ENCODE measurements around the gene LAMA2. TPM values are rescaled to one million over a fixed set of nuclear protein-coding genes. Genes with fewer than 3 reads are reported as not detected.

Gene LAMA2
- polyA plus RNA-seq, 1 donor from 2014 or later, result 0.05 TPM

DNA sequence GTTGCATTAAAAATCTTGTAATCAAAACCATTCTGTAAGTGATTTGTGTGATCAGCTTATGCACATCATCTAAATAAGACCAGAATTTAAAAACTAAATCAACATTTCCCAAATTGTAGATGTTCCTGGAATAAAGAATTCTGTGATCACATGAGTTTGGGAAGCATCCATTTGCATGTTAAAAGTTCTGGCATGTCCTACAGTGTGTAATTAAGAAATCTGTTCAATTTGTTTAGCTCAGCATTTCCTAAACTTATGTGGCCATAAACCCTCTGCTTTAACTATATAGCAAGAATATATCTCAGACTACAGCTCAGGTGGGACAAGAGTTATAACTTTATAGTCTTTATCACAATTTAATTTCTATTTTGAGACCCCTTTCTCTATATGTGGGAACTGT, 399.1 kb downstream of the LAMA2 start:
- H3K4me1 Mint-ChIP-seq, result peaks cover 0 to 3% (median 0%) of the 10 kb centered on the region in 3 donors
- H3K27me3 Mint-ChIP-seq, result peaks cover 11% of the 10 kb centered on the region
- H3K9me3 Mint-ChIP-seq, result no peaks in the 10 kb centered on the region
- peak overlapping the region in 1 of 3 donors; percentile 9 for H3K27ac Mint-ChIP-seq
- H3K36me3 Mint-ChIP-seq, result no peaks in the 10 kb centered on the region
- H3K4me3 Mint-ChIP-seq, result no peak overlapping the region

DNA sequence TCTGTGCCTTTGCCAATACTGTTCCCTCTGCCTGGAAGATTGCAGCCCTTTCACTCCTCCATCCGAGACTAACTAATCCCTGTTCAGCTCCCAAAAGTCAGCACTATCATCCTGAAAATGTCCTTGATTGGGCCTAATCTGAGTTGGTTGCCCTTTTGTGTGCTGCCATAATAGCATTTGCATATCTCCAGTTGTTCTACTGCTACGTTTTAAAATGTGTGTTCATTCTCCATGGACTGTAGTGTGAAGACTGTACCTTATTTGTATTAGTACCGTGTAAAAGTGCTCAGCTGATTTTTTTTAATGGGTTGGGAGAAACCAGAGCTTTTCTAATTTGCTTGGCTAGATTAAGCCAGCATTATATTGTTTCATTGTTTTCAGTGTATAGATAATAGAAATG, 401.3 kb downstream of the LAMA2 start:
- Mint-ChIP-seq H3K9me3 (no peaks in the 10 kb centered on the region), H3K4me1 (peaks cover 0 to 3% (median 0%) of the 10 kb centered on the region in 3 donors), H3K36me3 (no peaks in the 10 kb centered on the region), H3K27me3 (peaks cover 11% of the 10 kb centered on the region), H3K27ac (no peak overlapping the region), H3K4me3 (no peak overlapping the region)

DNA sequence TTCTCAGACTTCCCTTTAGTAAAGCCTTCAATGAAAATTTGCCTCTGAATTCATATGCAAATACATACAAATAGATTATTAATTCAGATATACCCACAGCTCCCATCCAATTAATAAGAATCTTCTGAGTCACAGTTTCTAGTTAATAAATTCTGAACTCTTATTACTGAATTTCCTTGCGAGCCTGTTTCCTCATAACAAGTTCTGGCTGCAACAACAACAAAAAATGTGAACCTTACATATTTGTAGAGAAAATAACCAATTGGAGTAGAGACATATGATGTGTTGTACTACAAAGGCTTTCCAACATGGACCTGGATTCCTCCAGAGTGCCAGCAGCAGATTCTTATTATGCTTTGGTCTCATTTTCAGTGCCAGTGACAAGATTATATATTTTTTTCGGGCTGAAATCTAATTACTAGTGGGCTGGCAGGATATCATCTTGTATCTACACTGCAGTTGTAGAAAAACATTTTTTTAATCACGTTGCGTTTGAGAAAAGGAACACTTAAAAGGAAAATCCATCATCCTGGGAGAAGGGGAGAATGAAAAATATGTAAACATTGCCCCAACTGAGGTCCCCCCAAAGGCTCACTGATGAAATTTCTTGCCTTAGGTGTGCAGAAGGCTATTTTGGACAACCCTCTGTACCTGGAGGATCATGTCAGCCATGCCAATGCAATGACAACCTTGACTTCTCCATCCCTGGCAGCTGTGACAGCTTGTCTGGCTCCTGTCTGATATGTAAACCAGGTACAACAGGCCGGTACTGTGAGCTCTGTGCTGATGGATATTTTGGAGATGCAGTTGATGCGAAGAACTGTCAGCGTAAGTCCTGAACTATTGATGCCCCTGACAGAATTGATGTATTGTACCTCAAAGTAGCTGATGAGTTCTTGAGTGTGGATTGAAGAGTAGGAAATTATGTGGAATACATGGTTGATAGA, 404.6 kb downstream of the LAMA2 start:
- peaks cover 1% of the 10 kb centered on the region for H3K27me3 Mint-ChIP-seq
- H3K4me1 Mint-ChIP-seq, result no peaks in the 10 kb centered on the region
- no peak overlapping the region for H3K27ac Mint-ChIP-seq
- H3K4me3 Mint-ChIP-seq, result no peak overlapping the region
- H3K36me3 Mint-ChIP-seq, result no peaks in the 10 kb centered on the region
- no peaks in the 10 kb centered on the region for H3K9me3 Mint-ChIP-seq

DNA sequence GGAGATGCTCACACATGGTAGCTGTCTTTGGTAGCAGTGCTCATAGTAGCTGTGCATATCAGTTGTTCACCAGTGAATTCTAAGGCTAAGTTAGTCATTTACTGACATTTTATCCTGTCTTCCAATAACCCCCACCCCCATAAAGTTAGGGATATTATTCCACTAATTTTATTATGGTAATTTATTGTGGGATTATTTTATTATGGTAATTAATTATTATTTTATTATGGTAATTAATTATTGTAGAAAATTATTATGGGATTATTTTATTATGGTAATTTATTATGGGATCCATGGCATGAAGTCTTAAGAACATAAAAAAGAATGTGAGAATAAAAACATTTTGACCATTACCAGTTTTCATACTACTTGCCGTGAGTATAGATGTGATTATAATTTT, 406.5 kb downstream of the LAMA2 start:
- Mint-ChIP-seq H3K4me1 (no peaks in the 10 kb centered on the region), H3K27ac (no peak overlapping the region)

DNA sequence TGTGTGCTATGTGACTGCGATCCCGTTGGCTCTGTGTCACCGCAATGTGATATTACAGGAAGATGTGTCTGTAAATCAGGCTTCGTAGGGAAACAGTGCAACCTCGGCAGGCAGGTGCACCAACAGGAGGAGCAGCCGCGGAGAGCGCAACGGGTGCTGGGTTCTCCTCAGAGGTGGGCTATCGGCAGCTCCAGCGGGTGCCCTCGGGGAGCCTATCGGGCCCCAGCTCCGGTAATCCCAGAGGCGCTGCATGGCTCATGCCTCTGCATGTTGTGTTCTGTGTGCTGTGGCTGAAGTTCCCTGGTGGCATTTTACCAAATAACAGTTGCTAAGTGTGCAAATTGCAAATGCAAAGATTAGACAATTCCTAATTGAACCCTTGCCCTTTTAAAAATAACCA, 409.9 kb downstream of the LAMA2 start:
- no peak overlapping the region for H3K27ac Mint-ChIP-seq

More for the DNA sequence above, 406.5 kb downstream of the LAMA2 start:
- H3K27me3 Mint-ChIP-seq, result no peaks in the 10 kb centered on the region
- H3K4me3 Mint-ChIP-seq, result no peak overlapping the region
- H3K36me3 Mint-ChIP-seq, result no peaks in the 10 kb centered on the region
- no peaks in the 10 kb centered on the region for H3K9me3 Mint-ChIP-seq

DNA sequence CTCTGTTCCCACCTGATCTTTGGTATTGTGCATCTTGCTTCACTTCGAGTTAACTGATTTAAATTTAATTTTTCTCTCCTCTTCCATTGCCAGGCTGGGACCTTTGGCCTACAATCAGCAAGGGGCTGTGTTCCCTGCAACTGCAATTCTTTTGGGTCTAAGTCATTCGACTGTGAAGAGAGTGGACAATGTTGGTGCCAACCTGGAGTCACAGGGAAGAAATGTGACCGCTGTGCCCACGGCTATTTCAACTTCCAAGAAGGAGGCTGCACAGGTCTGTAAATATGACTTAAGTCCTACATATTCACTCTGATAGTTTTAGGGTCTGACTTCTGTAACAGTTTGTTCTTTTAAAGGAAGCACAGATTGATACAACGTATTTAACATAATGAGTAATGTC, 414.7 kb downstream of the LAMA2 start:
- Mint-ChIP-seq H3K27ac (no peak overlapping the region), H3K27me3 (no peaks in the 10 kb centered on the region), H3K4me3 (no peak overlapping the region), H3K9me3 (no peaks in the 10 kb centered on the region), H3K36me3 (no peaks in the 10 kb centered on the region), H3K4me1 (no peaks in the 10 kb centered on the region)

More for the DNA sequence above, 409.9 kb downstream of the LAMA2 start:
- H3K9me3 Mint-ChIP-seq, result no peaks in the 10 kb centered on the region
- no peak overlapping the region for H3K4me3 Mint-ChIP-seq
- no peaks in the 10 kb centered on the region for H3K27me3 Mint-ChIP-seq
- H3K4me1 Mint-ChIP-seq, result no peaks in the 10 kb centered on the region
- H3K36me3 Mint-ChIP-seq, result no peaks in the 10 kb centered on the region

DNA sequence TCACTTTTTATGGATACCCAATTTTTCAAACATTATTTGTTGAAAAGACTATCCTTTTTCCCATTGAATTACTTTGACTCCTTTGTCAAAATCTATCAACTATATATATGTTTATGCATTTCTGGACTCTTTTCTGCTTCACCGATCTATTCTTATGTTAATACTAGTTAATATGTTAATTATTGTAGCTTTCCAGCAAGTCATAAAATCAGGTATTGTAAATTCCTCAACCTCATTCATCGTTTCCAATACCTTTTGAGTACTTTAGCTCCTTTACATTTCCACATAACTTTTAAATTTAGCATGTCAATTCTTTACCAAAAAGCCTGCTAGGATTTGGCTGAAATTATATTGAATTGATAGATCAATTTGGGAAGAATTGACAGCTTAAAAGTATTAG, 419.7 kb downstream of the LAMA2 start:
- no peak overlapping the region for H3K27ac Mint-ChIP-seq
- no peaks in the 10 kb centered on the region for H3K36me3 Mint-ChIP-seq

DNA sequence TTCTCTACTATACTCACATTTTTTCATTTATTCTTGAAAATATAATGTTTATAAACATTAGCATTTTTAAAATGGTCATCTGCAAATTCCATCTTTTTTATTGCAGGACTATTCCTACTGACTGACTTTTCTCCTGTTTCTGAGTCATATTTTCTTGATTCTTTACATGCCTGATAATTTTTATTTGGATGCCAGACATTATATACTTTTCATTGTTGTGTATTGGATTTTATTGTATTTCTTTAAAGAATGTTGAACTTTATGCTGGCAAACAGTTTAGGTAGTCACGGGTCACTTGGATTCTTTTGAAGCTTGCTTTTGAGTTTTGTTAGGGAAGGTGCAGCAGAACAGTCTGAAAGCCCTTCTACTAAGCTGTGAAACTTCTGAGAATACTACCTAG, 423.9 kb downstream of the LAMA2 start:
- H3K4me3 Mint-ChIP-seq, result no peak overlapping the region
- no peaks in the 10 kb centered on the region for H3K36me3 Mint-ChIP-seq
- H3K9me3 Mint-ChIP-seq, result peaks cover 0 to 1% (median 0%) of the 10 kb centered on the region in 3 donors
- no peak overlapping the region for H3K27ac Mint-ChIP-seq
- no peaks in the 10 kb centered on the region for H3K4me1 Mint-ChIP-seq
- H3K27me3 Mint-ChIP-seq, result no peaks in the 10 kb centered on the region

More for the DNA sequence above, 419.7 kb downstream of the LAMA2 start:
- Mint-ChIP-seq H3K27me3 (no peaks in the 10 kb centered on the region), H3K4me1 (no peaks in the 10 kb centered on the region), H3K4me3 (no peak overlapping the region), H3K9me3 (no peaks in the 10 kb centered on the region)

DNA sequence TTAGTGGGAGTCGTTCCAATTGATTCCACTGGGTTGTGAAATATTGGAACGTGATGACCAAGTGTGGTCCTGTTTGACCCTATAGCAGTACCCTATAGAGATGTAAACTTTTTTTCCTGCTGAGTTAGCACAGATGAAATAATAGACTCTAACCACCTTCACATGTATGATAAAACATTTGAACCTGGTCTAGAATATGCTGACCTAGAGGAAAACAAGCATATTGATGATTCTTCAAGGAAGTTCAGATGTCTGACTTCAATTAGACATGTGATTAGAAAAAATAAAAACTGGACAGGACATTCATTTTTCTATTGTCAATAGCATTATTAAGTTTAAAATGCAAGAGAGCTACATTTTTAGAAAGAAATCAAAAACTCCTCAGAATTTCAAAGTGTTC, 424.9 kb downstream of the LAMA2 start:
- no peak overlapping the region for H3K4me3 Mint-ChIP-seq
- H3K27me3 Mint-ChIP-seq, result no peaks in the 10 kb centered on the region
- no peaks in the 10 kb centered on the region for H3K36me3 Mint-ChIP-seq
- no peak overlapping the region for H3K27ac Mint-ChIP-seq
- H3K9me3 Mint-ChIP-seq, result peaks cover 0 to 1% (median 0%) of the 10 kb centered on the region in 3 donors
- no peaks in the 10 kb centered on the region for H3K4me1 Mint-ChIP-seq

DNA sequence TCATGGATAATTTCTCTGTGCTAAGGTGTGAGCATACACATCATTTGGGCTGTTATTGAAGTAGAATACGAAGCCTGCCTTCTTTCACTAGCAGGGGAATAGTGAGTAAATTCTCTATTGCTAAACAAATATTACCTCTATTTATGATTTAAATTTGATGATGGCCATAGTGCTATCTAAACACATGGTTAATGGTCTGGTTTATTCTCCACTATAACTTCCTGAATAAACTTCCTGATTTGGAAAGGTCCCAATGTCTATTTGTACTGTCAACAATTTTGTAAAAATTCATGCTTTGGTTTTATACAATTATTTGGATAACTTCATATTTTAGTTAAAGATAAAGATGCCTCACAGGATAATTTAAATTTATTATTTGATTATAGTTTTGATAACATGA, 426.2 kb downstream of the LAMA2 start:
- H3K9me3 Mint-ChIP-seq, result peaks cover 0 to 1% (median 0%) of the 10 kb centered on the region in 3 donors
- H3K4me1 Mint-ChIP-seq, result no peaks in the 10 kb centered on the region
- H3K27ac Mint-ChIP-seq, result no peak overlapping the region
- H3K27me3 Mint-ChIP-seq, result no peaks in the 10 kb centered on the region
- H3K36me3 Mint-ChIP-seq, result no peaks in the 10 kb centered on the region
- no peak overlapping the region for H3K4me3 Mint-ChIP-seq

DNA sequence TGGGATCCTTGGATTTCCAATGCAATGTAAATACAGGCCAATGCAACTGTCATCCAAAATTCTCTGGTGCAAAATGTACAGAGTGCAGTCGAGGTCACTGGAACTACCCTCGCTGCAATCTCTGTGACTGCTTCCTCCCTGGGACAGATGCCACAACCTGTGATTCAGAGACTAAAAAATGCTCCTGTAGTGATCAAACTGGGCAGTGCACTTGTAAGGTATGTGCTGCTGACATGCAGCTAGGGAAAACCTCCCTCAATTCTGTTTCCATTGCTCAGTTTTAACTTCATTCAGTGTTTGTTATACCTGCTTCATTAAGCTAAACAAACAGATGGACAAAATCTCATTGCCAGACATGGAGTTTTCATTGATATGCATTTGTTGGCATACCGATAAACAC, 429.9 kb downstream of the LAMA2 start:
- Mint-ChIP-seq H3K36me3 (no peaks in the 10 kb centered on the region), H3K27ac (no peak overlapping the region), H3K27me3 (no peaks in the 10 kb centered on the region), H3K9me3 (peaks cover 0 to 1% (median 0%) of the 10 kb centered on the region in 3 donors), H3K4me1 (no peaks in the 10 kb centered on the region), H3K4me3 (no peak overlapping the region)

DNA sequence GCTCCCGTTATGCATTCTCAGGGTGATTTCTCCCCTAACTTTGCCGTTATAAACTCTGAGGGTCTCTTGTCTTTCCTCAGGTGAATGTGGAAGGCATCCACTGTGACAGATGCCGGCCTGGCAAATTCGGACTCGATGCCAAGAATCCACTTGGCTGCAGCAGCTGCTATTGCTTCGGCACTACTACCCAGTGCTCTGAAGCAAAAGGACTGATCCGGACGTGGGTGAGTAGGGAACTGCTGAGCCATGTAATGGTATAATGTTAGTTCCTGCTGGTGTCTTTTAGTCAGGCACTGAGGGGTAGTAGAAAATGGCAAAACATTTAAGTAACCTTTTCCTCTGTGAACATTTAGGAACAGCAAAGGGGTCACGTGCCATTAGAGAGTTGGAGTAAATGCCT, 431.6 kb downstream of the LAMA2 start:
- Mint-ChIP-seq H3K9me3 (peaks cover 0 to 1% (median 0%) of the 10 kb centered on the region in 3 donors), H3K36me3 (no peaks in the 10 kb centered on the region), H3K27me3 (no peaks in the 10 kb centered on the region), H3K27ac (no peak overlapping the region), H3K4me3 (peak overlapping the region in 1 of 4 donors; percentile 54), H3K4me1 (no peaks in the 10 kb centered on the region)

DNA sequence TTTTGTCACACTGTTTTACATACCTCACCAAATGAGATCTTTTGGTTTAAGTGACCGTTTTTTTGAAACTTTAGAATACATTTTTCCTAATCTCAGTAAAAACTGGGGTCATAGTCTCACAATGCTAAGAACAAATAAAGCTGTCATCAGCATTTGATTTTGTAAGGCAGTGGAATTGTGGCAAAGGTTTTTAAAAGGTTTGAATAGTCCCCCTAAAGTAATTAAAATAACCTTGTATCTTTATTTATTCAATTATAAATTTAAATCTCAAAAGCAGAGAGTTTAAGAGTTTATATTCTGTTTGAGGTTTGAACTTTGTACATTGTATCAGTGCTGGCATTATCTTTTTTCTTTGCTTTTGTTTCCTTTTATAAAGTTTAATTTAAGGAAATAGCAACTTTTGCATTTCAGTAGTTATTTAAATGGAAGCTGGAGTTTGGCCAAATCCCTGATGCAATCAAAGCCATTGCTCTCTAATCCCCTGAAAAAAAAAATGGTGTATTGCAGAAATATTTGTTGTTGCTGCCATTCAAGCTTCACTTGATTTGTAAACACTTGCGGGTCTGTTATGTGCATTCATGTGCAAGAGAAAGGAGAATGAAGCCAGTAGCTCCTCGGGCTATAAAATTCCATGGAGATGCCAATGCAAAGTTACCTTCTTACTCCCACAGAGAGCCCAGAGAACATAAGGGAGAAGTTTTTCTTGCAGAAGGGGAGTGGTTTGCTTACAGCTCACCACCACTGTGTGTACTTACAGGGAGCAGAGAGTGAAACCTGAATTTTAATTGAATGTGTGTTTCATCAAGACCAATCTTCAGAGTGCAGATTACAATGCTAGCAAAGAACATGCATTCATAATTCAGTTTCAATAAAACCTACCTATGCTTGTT, 435.2 kb downstream of the LAMA2 start:
- Mint-ChIP-seq H3K27me3 (no peaks in the 10 kb centered on the region), H3K27ac (no peak overlapping the region), H3K4me3 (peak overlapping the region in 1 of 4 donors; percentile 28)

DNA sequence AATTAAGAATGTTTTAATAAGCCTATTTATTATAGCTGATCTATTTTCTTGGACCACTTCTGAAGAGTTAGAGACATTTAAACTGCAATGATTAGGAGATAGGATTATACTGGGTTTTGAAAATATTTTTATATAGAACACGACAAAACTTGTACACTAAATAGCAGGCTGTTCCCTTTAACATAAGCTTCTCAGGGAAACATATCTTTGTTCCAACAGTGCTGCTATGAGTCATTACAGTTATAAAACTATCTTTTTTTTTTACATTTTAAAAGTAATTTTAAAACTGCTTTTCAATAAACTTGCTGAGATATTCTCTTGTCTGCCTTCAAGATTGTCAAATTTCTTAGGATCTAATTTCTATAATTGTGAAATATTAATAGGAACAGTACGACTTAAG, 438.0 kb downstream of the LAMA2 start:
- Mint-ChIP-seq H3K36me3 (no peaks in the 10 kb centered on the region), H3K27ac (no peak overlapping the region), H3K27me3 (no peaks in the 10 kb centered on the region), H3K4me3 (no peak overlapping the region), H3K9me3 (no peaks in the 10 kb centered on the region), H3K4me1 (no peaks in the 10 kb centered on the region)

More for the DNA sequence above, 435.2 kb downstream of the LAMA2 start:
- Mint-ChIP-seq H3K9me3 (no peaks in the 10 kb centered on the region), H3K4me1 (no peaks in the 10 kb centered on the region), H3K36me3 (no peaks in the 10 kb centered on the region)

DNA sequence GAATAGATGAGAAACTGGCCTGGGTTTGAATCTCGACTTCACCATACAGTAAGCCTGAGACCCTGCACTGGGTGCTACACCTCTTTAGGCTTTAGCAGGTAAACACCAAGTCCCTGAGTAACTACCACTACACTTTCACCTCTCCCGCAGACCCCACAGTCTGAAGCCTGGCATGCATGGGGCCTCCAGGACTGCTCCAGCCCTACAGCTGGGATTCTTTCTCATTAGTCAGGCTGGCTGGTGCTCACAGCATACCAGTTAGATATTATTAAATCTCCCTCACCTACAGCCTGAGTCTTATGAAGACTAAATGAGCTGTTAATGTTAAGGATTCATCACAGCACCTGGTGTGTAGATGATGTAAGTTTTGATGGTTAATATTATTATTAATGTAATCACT, 438.4 kb downstream of the LAMA2 start:
- no peaks in the 10 kb centered on the region for H3K27me3 Mint-ChIP-seq

More for the DNA sequence above, 438.4 kb downstream of the LAMA2 start:
- Mint-ChIP-seq H3K4me1 (no peaks in the 10 kb centered on the region), H3K9me3 (no peaks in the 10 kb centered on the region), H3K4me3 (no peak overlapping the region), H3K27ac (no peak overlapping the region), H3K36me3 (no peaks in the 10 kb centered on the region)
